K562 (cell line): ENCODE data around the gene ZNF692. TPM values are rescaled to one million over a fixed set of nuclear protein-coding genes. Genes with fewer than 3 reads are reported as not detected.

Experiments used
- CXXC5 ChIP-seq: fragments of 250-450 bp; sonication (Bioruptor Pico); IDR thresholded peaks from 2 replicates; pipeline ENCODE4 v1.8.0; 2022; ENCODE audit warnings: inconsistent platforms, mild to moderate bottlenecking, moderate library complexity
- E2F1 ChIP-seq: sonication (generic); formaldehyde crosslinking; IDR thresholded peaks from 2 replicates; pipeline ENCODE4 v1.8.1; 2023; ENCODE audit warnings: mild to moderate bottlenecking, missing genetic modification reagents, moderate library complexity
- ETV5 ChIP-seq: sonication (generic); formaldehyde crosslinking; IDR thresholded peaks from 2 replicates; pipeline ENCODE4 v1.4.0; 2020; ENCODE audit warnings: low read depth, mild to moderate bottlenecking, missing genetic modification reagents
- FOXO4 ChIP-seq: fragments of 450-650 bp; formaldehyde crosslinking; IDR thresholded peaks from 2 replicates; pipeline ENCODE4 v1.4.0; 2020; ENCODE audit warnings: mild to moderate bottlenecking, moderate library complexity
- HOMEZ ChIP-seq: fragments of 250-450 bp; sonication (Bioruptor Pico); IDR thresholded peaks from 2 replicates; pipeline ENCODE4 v1.4.0; 2020; ENCODE audit warnings: mild to moderate bottlenecking, moderate library complexity
- HOXB6 ChIP-seq: fragments of 250-450 bp; sonication (Bioruptor Pico); IDR thresholded peaks from 2 replicates; pipeline ENCODE4 v1.5.1; 2022; ENCODE audit warnings: mild to moderate bottlenecking, borderline replicate concordance
- MYBL2 ChIP-seq, 2 experiments: fragments of 450-650 bp in 1 of 2; sonication (generic) in 1 of 2; formaldehyde crosslinking in 1 of 2; IDR thresholded peaks; 2 replicates each; pipeline versions ENCODE4 v1.6.1 to v1.8.1; 2017 to 2022; ENCODE audit warnings: borderline replicate concordance in 1 of 2, inconsistent platforms in 1 of 2, low read depth in 1 of 2, mild to moderate bottlenecking in 1 of 2, missing genetic modification reagents in 1 of 2, moderate library complexity in 1 of 2
- PHF21A ChIP-seq: fragments of 450-650 bp; IDR thresholded peaks from 2 replicates; pipeline ENCODE4 v1.6.1; 2017; ENCODE audit warnings: low read depth, borderline replicate concordance
- SMARCA5 ChIP-seq: fragments of 450-650 bp; IDR thresholded peaks from 2 replicates; pipeline ENCODE4 v1.6.1; 2016
- TCF3 ChIP-seq: sonication (generic); formaldehyde crosslinking; IDR thresholded peaks from 2 replicates; pipeline ENCODE4 v1.4.0; 2020; ENCODE audit warnings: mild to moderate bottlenecking, missing genetic modification reagents
- ZNF174 ChIP-seq: fragments of 250-450 bp; sonication (Bioruptor Pico); IDR thresholded peaks from 2 replicates; pipeline ENCODE4 v1.4.0; 2020; ENCODE audit warnings: mild to moderate bottlenecking
- ZNF318 ChIP-seq, 2 experiments: fragments of 450-650 bp; IDR thresholded peaks; 2 replicates each; pipeline ENCODE4 v1.6.1; 2016; ENCODE audit warnings: mild to moderate bottlenecking in 2 of 2, borderline replicate concordance in 1 of 2, low read depth in 1 of 2, moderate library complexity in 1 of 2
- ZNF354B ChIP-seq: fragments of 250-450 bp; sonication (Bioruptor Pico); IDR thresholded peaks from 2 replicates; pipeline ENCODE4 v1.4.0; 2020
- polyA plus RNA-seq, 8 experiments: library from polyadenylated mRNA; depleted of rRNA in 4 of 8; stranded (reverse) in 5 of 8; unstranded in 3 of 8; fragments of >200 nt; fragmentation: Nextera tagmentation in 2 of 8; fragmentation: Illumina TruSeq in 1 of 8; extraction: Ambion mirVana in 2 of 8; extraction: Trizol in 1 of 8; gene quantifications; 2 replicates each; pipeline versions ENCODE4 v1.2.1 to v1.2.3, GENCODE V29; 2011 to 2014; ENCODE audit warnings: inconsistent platforms in 1 of 8, missing spikeins in 1 of 8
- total RNA-seq, 7 experiments: library from RNA; depleted of rRNA in 6 of 7; stranded (reverse); fragments of >200 nt in 6 of 7; fragmentation: Illumina TruSeq in 2 of 7; extraction: Trizol in 2 of 7; gene quantifications; 2 replicates each; pipeline versions ENCODE4 v1.2.1 to v1.2.3, GENCODE V29; 2011 to 2021; ENCODE audit warnings: low replicate concordance in 1 of 7

ZNF692 gene
- total and polyA plus RNA-seq, 9 of the 15 experiments (the other 6 are each of a cell fraction or from before 2014, with no cell fraction given): 8.4 to 143 (median 55.9) TPM

GRCh38 chr1:248825909-248826760 lies 32.8 kb downstream of the ZNF692 start, which contains the start of gene SH3BP5L (continued):
- TF ChIP-seq ZNF318 (IDR thresholded peaks at IDR 0.05; ENCODE audit: borderline replicate concordance in 1 of 2, low read depth in 1 of 2) (peak in 1 of 2 experiments; percentile 38; a peak in 1 of 4 replicates), CXXC5 (CRISPR knock-in tag) (peak; percentile 82), FOXO4 (0 out of 2 replicates have a peak, but pooled peaks have one; percentile 17), HOXB6 (CRISPR knock-in tag) (no peak), HOMEZ (CRISPR knock-in tag) (no peak), ZNF174 (CRISPR knock-in tag) (no peak), TCF3 (CRISPR knock-in tag) (no peak), ETV5 (CRISPR knock-in tag) (peak; percentile 89), E2F1 (CRISPR knock-in tag) (peak; percentile 81; the same call in 1 of the 2 replicates), ZNF354B (CRISPR knock-in tag) (no peak), PHF21A (0 out of 2 replicates have a peak, but pooled peaks have one; percentile 42), MYBL2 (IDR thresholded peaks at IDR 0.05; ENCODE audit: low read depth) (peak; percentile 4; the same call in 1 of the 2 replicates), MYBL2 (CRISPR knock-in tag; IDR thresholded peaks at IDR 0.05; ENCODE audit: borderline replicate concordance) (no peak), SMARCA5 (peak; percentile 59; the same call in 1 of the 2 replicates)
